Stimulated activated CD8-positive, alpha-beta memory T cell treated with anti-CD3 and anti-CD28 coated beads, Interleukin-4, amount 100 ng/mL, for 1 hour (primary cell): Measurements from ENCODE around the gene METTL1.
"Not testable (repeated sequence)": the region's sequence is repeated elsewhere in the genome, so short reads cannot be mapped to it uniquely, and the experiment has no call there.

ENCODE experiments used
- DNase-seq, 2 donors: peaks; one replicate each; pipeline ENCODE4 v3.0.0-alpha.2; 2020; ENCODE audit warnings: low read depth in 2 of 2, low spot score in 1 of 2

METTL1 gene

GRCh38 chr12:57771873-57772428 is at the start of gene METTL1:
TSS of gene METTL1 (minus strand) at chr12:57772105. CDS start at chr12:57772083, 22 bp downstream.
- peak; percentile 73 to 77 for DNase-seq

- DNase-seq, result not testable (repeated sequence)
Measured at GRCh38 chr12:57821015-57821414, 49.1 kb upstream of the METTL1 start.

GRCh38 chr12:57820119-57820518 is 48.2 kb upstream of the METTL1 start:
- not testable (repeated sequence) for DNase-seq

- not testable (repeated sequence) for DNase-seq
Measured at GRCh38 chr12:57817990-57818331, 46.1 kb upstream of the METTL1 start.

GRCh38 chr12:57817261-57817989 is 45.5 kb upstream of the METTL1 start:
- DNase-seq, result no peak

GRCh38 chr12:57816855-57817151 is 44.9 kb upstream of the METTL1 start:
- no peak for DNase-seq

- DNase-seq, result no peak
Measured at GRCh38 chr12:57816001-57816854, 44.3 kb upstream of the METTL1 start.

GRCh38 chr12:57815177-57816000 is 43.5 kb upstream of the METTL1 start:
- no peak for DNase-seq

- no peak for DNase-seq
Measured at GRCh38 chr12:57813971-57814772, 42.3 kb upstream of the METTL1 start.

GRCh38 chr12:57813111-57813970 is 41.4 kb upstream of the METTL1 start:
- no peak for DNase-seq

GRCh38 chr12:57811028-57811755 is 39.3 kb upstream of the METTL1 start:
- no peak for DNase-seq

GRCh38 chr12:57810450-57810849 is 38.5 kb upstream of the METTL1 start:
- no peak for DNase-seq

GRCh38 chr12:57809425-57809824 is 37.5 kb upstream of the METTL1 start:
- no peak for DNase-seq

- DNase-seq, result no peak
Measured at GRCh38 chr12:57808351-57808750, 36.4 kb upstream of the METTL1 start.

- DNase-seq, result no peak
Measured at GRCh38 chr12:57807285-57807684, 35.4 kb upstream of the METTL1 start.

- no peak for DNase-seq
Measured at GRCh38 chr12:57806677-57807076, 34.8 kb upstream of the METTL1 start.

- no peak for DNase-seq
Measured at GRCh38 chr12:57803319-57803893, 31.5 kb upstream of the METTL1 start.

- DNase-seq, result no peak
Measured at GRCh38 chr12:57802607-57803006, 30.7 kb upstream of the METTL1 start.

- DNase-seq, result no peak
Measured at GRCh38 chr12:57800965-57801364, 29.1 kb upstream of the METTL1 start.
